C4-2B (cell line): ENCODE results near the gene NEK8.

Source experiments
- ZFX ChIP-seq: fragments of 450-650 bp; IDR thresholded peaks from 2 replicates; pipeline ENCODE4 v1.6.1; 2017
- TF ChIP-seq, protein P1 (sequence below): fragments of 450-650 bp; conservative IDR thresholded peaks from 2 replicates; pipeline ENCODE4 v1.5.1; 2017; ENCODE audit warnings: mild to moderate bottlenecking

DNA sequence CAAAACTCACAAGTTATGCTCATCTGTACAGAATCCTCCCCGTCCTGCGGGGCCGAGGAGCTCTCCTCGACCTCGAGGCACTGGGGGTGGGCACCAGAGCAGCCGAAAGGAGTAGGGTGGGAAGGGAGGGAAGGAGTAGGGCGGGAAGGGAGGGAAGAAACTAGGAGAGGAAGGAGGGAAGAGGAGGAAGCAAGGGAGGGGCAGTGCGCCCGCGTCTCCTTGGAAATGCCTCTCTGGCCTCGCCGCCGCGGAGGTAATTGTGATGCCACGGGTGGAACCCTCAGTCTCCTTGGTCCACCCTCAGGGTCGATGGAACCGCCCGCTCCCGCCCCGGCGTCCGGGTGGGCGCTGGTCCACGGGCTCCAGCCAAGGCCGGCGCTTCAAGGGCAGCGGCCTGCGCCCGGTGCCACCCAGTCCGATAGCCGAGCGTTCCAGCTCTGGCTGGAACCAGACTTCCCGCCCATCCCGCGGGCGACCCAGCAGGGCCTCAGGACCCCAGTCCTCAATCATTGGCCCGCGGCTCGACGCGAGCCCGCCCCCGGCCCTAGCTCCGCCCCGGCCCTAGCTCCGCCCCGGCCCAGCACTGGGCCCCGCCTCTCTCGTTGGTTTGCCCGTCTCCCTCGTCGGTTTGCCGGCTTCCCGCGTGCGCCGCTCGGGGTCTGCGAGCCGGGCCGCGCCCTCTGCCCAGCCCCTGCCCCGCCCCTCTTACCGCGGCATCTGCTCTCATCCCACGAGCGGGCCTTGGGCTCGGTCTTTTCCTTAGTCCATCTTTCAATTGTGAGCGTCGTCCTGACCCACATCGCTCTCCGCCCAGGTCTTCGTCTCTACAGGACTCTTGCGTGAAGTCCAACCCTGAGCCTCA, 17.5 kb upstream of the NEK8 start:
- TF ChIP-seq, protein P1, sequence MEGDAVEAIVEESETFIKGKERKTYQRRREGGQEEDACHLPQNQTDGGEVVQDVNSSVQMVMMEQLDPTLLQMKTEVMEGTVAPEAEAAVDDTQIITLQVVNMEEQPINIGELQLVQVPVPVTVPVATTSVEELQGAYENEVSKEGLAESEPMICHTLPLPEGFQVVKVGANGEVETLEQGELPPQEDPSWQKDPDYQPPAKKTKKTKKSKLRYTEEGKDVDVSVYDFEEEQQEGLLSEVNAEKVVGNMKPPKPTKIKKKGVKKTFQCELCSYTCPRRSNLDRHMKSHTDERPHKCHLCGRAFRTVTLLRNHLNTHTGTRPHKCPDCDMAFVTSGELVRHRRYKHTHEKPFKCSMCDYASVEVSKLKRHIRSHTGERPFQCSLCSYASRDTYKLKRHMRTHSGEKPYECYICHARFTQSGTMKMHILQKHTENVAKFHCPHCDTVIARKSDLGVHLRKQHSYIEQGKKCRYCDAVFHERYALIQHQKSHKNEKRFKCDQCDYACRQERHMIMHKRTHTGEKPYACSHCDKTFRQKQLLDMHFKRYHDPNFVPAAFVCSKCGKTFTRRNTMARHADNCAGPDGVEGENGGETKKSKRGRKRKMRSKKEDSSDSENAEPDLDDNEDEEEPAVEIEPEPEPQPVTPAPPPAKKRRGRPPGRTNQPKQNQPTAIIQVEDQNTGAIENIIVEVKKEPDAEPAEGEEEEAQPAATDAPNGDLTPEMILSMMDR: no peak
- TF ChIP-seq ZFX: peak; percentile 28; the same call in 1 of the 2 replicates
